Central memory CD8-positive, alpha-beta T cell (primary cell): ENCODE measurements around the gene GRWD1.

Source experiments
- ATAC-seq: fragments of 150-1000 bp; cut with Tn5 transposase; replicated peaks from 2 replicates; pipeline ENCODE4 v1.10.0; 2022; ENCODE audit warnings: mild to moderate bottlenecking, moderate FRiP score, moderate number of reproducible peaks; ENCODE audit not compliant: poor library complexity, severe bottlenecking; ENCODE audit errors: extremely low read depth
- DNase-seq, 2 donors: peaks; one replicate each; pipeline ENCODE4 v3.0.0; 2021; ENCODE audit warnings: low spot score in 2 of 2
- H3K27ac Mint-ChIP-seq: one replicate; pipeline ENCODE4 v1.8.0; 2022; ENCODE audit warnings: low read depth, mild to moderate bottlenecking, moderate library complexity, mixed read lengths
- H3K27me3 Mint-ChIP-seq: one replicate; pipeline ENCODE4 v1.8.0; 2022; ENCODE audit warnings: mixed read lengths
- H3K36me3 Mint-ChIP-seq: one replicate; pipeline ENCODE4 v1.8.0; 2022; ENCODE audit warnings: mild to moderate bottlenecking, moderate library complexity, mixed read lengths; ENCODE audit not compliant: insufficient read depth
- H3K4me1 Mint-ChIP-seq: one replicate; pipeline ENCODE4 v1.8.0; 2022; ENCODE audit warnings: mixed read lengths
- H3K4me3 Mint-ChIP-seq: one replicate; pipeline ENCODE4 v1.8.0; 2022; ENCODE audit warnings: mild to moderate bottlenecking, moderate library complexity, mixed read lengths
- H3K9me3 Mint-ChIP-seq: one replicate; pipeline ENCODE4 v1.8.0; 2022; ENCODE audit warnings: mixed read lengths

The GRWD1 gene

DNA sequence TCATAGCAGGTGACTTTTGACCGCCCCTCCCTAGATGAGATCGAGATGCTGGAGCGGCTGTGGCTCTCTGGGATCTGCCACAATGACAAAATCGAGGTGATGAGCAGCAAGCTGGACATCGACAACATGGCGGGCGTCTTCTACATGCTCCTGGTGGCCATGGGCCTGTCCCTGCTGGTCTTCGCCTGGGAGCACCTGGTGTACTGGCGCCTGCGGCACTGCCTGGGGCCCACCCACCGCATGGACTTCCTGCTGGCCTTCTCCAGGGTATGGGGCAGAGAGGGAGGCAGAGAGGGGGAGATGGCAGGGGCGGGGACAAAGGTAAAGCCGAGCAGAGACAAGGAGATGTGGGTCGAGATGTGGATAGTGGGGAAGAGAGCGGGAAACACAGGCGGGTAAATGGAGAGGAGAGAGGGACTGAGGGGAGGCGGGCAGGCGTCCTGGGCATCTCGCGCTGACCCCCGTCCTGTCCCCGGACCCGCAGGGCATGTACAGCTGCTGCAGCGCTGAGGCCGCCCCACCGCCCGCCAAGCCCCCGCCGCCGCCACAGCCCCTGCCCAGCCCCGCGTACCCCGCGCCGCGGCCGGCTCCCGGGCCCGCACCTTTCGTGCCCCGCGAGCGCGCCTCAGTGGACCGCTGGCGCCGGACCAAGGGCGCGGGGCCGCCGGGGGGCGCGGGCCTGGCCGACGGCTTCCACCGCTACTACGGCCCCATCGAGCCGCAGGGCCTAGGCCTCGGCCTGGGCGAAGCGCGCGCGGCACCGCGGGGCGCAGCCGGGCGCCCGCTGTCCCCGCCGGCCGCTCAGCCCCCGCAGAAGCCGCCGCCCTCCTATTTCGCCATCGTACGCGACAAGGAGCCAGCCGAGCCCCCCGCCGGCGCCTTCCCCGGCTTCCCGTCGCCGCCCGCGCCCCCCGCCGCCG is 3.4 kb upstream of the GRWD1 start:
- Mint-ChIP-seq H3K9me3 (no peaks in the 10 kb centered on the region), H3K27me3 (peaks cover 25% of the 10 kb centered on the region), H3K4me1 (peaks cover 28% of the 10 kb centered on the region), H3K4me3 (peak overlapping the region; percentile 69), H3K36me3 (peaks cover 19% of the 10 kb centered on the region), H3K27ac (no peak overlapping the region)
- DNase-seq, result no peak
- ATAC-seq, result no peak

- Mint-ChIP-seq H3K9me3 (no peaks in the 10 kb centered on the region), H3K36me3 (peaks cover 24% of the 10 kb centered on the region), H3K4me3 (no peak overlapping the region), H3K27ac (no peak overlapping the region), H3K4me1 (peaks cover 31% of the 10 kb centered on the region), H3K27me3 (peaks cover 18% of the 10 kb centered on the region)
- ATAC-seq, result no peak
- DNase-seq, result no peak
Measured at GRCh38 chr19:48443256-48443655, 2.5 kb upstream of the GRWD1 start.

- peak overlapping the region; percentile 94 for H3K4me3 Mint-ChIP-seq
- H3K36me3 Mint-ChIP-seq, result peaks cover 28% of the 10 kb centered on the region
Measured at GRCh38 chr19:48443731-48444128, 2.1 kb upstream of the GRWD1 start.

GRCh38 chr19:48444129-48444935 is 1.5 kb upstream of the GRWD1 start:
- H3K4me1 Mint-ChIP-seq, result peaks cover 42% of the 10 kb centered on the region
- H3K27me3 Mint-ChIP-seq, result peaks cover 18% of the 10 kb centered on the region
- ATAC-seq (no peak), DNase-seq (no peak)
- H3K4me3 Mint-ChIP-seq, result peak overlapping the region; percentile 94
- no peak overlapping the region for H3K27ac Mint-ChIP-seq
- peaks cover 32% of the 10 kb centered on the region for H3K36me3 Mint-ChIP-seq
- H3K9me3 Mint-ChIP-seq, result no peaks in the 10 kb centered on the region

More at GRCh38 chr19:48443731-48444128, 2.1 kb upstream of the GRWD1 start:
- DNase-seq (no peak), ATAC-seq (no peak)
- Mint-ChIP-seq H3K4me1 (peaks cover 36% of the 10 kb centered on the region), H3K27me3 (peaks cover 18% of the 10 kb centered on the region), H3K27ac (no peak overlapping the region), H3K9me3 (no peaks in the 10 kb centered on the region)

DNA sequence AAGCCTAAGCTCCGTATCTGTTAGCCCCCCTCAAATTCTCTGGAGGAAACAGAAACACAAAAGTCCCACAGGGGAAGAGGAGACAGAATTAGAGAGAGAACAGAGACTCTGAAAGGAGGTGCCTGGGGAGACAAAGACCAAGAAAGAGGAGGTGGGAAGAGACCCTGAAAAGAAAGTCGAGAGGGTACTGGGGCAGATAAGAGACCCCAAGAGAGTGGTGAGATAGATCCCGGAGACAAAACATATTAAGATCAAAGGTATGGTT is 915 bp upstream of the GRWD1 start:
- ATAC-seq, result no peak
- Mint-ChIP-seq H3K4me3 (peak overlapping the region; percentile 94), H3K27me3 (peaks cover 18% of the 10 kb centered on the region), H3K9me3 (no peaks in the 10 kb centered on the region), H3K36me3 (peaks cover 35% of the 10 kb centered on the region), H3K4me1 (peaks cover 42% of the 10 kb centered on the region), H3K27ac (no peak overlapping the region)
- DNase-seq, result no peak

DNA sequence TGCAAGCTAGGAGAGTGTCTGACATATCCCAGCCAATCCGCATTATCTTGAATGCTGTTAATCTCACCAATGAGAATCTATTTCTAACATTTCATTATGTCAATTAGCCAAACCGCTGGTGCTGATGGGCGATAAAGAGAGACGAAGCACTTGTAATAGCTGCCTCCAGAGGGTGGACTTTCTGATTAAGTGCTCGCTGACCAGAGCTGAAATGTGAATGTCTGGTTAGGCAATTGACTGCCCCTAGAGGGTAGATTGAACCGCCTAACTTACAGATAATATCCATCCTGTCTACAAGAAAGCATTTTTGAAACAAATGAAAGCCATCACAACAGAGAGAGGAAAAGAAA is 552 bp upstream of the GRWD1 start:
- peak overlapping the region; percentile 94 for H3K4me3 Mint-ChIP-seq
- peak overlapping the region; percentile 95 for H3K27ac Mint-ChIP-seq
- no peak for DNase-seq
- peaks cover 42% of the 10 kb centered on the region for H3K4me1 Mint-ChIP-seq
- no peaks in the 10 kb centered on the region for H3K9me3 Mint-ChIP-seq
- H3K36me3 Mint-ChIP-seq, result peaks cover 38% of the 10 kb centered on the region
- H3K27me3 Mint-ChIP-seq, result peaks cover 18% of the 10 kb centered on the region
- ATAC-seq, result peak; percentile 40

DNA sequence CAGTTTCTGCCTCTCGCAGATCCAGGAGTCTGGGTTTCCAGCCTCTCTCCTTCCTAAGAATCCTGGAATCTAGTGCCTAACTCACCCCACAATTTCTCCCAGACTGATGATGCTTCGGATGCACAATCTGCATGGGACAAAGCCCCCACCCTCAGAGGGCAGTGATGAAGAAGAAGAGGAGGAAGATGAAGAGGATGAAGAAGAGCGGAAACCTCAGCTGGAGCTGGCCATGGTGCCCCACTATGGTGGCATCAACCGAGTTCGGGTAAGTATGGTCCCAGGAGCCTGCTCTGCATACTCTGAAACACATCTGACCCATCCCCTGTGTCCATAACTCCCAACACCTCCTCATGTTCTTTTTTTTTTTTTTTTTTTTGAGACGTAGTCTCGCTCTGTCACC is 796 bp downstream of the GRWD1 start:
- H3K4me3 Mint-ChIP-seq, result peak overlapping the region; percentile 94
- DNase-seq (no peak), ATAC-seq (no peak)
- peaks cover 48% of the 10 kb centered on the region for H3K36me3 Mint-ChIP-seq
- peak overlapping the region; percentile 95 for H3K27ac Mint-ChIP-seq
- H3K9me3 Mint-ChIP-seq, result no peaks in the 10 kb centered on the region
- H3K4me1 Mint-ChIP-seq, result peaks cover 40% of the 10 kb centered on the region
- H3K27me3 Mint-ChIP-seq, result peaks cover 15% of the 10 kb centered on the region

DNA sequence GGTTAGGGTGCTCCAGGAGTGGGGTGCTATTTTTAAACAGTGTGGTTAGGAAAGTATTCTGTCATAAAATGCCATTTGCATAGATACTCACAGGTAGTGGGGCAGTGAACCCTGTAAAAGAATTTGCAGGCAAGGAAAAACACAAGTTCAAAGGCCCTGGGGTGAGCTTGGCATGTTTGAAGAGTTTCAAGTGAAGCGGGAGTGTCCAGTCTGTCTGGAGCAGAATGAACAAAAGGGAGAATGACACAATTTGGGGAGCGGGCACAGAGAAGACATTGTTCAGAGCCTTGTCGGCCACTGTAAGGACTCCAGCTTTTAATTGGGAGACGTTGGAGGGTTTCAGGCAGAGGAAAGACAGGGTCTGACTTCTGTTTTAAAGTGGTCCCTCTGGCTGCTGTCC is 2.8 kb downstream of the GRWD1 start:
- Mint-ChIP-seq H3K9me3 (no peaks in the 10 kb centered on the region), H3K36me3 (peaks cover 61% of the 10 kb centered on the region), H3K4me3 (no peak overlapping the region), H3K27ac (no peak overlapping the region), H3K27me3 (peaks cover 7% of the 10 kb centered on the region), H3K4me1 (peaks cover 33% of the 10 kb centered on the region)
- DNase-seq (no peak), ATAC-seq (no peak)

GRCh38 chr19:48450441-48450840 is 4.7 kb downstream of the GRWD1 start:
- ATAC-seq, result no peak
- no peak for DNase-seq
- Mint-ChIP-seq H3K27ac (no peak overlapping the region), H3K36me3 (peaks cover 61% of the 10 kb centered on the region), H3K9me3 (no peaks in the 10 kb centered on the region), H3K27me3 (no peaks in the 10 kb centered on the region), H3K4me3 (no peak overlapping the region), H3K4me1 (peaks cover 28% of the 10 kb centered on the region)

- Mint-ChIP-seq H3K27me3 (no peaks in the 10 kb centered on the region), H3K4me3 (no peak overlapping the region), H3K27ac (peak overlapping the region; percentile 46), H3K36me3 (peaks cover 58% of the 10 kb centered on the region), H3K9me3 (no peaks in the 10 kb centered on the region), H3K4me1 (peaks cover 24% of the 10 kb centered on the region)
- DNase-seq, result no peak
- ATAC-seq, result no peak
Measured at GRCh38 chr19:48450863-48451262, 5.1 kb downstream of the GRWD1 start.

- no peak for ATAC-seq
- Mint-ChIP-seq H3K27ac (peak overlapping the region; percentile 46), H3K36me3 (peaks cover 51% of the 10 kb centered on the region), H3K4me3 (no peak overlapping the region), H3K4me1 (peaks cover 22% of the 10 kb centered on the region), H3K9me3 (no peaks in the 10 kb centered on the region), H3K27me3 (no peaks in the 10 kb centered on the region)
- no peak for DNase-seq
Measured at GRCh38 chr19:48451624-48452023, 5.8 kb downstream of the GRWD1 start.

DNA sequence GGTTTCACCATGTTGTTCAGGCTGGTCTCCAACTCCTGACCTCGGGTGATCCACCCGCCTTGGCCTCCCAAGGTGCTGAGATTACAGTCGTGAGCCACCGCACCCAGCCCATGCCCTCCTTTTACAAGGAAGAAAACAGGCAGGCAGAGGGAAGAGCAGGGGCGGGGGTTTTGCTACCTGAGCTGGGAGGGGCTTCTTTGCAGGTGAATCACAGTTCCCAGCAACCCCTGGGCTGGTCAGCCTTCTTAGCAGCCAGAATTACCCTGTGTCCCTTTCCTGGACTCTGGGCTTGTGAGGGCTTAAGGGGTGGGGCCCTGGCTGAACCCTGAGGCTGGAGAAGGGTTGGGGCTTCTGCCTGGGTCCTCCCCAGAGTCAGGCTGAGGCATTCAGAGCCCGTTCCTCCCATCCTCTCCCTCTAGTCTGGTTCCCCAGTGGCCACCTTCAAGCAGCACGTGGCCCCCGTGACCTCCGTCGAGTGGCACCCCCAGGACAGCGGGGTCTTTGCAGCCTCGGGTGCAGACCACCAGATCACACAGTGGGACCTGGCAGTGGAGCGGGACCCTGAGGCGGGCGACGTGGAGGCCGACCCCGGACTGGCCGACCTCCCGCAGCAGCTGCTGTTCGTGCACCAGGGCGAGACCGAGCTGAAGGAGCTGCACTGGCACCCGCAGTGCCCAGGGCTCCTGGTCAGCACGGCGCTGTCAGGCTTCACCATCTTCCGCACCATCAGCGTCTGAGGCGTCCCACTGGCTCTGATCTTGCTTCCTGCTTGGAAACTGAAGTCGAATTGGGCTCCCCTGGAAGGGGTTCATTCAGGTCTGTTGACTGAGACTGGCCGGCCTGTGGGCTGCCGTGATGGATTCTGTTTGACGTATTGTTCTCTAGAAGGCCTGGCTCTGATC is 6.8 kb downstream of the GRWD1 start:
- Mint-ChIP-seq H3K36me3 (peaks cover 48% of the 10 kb centered on the region), H3K27me3 (no peaks in the 10 kb centered on the region), H3K27ac (no peak overlapping the region), H3K4me1 (peaks cover 22% of the 10 kb centered on the region), H3K4me3 (no peak overlapping the region), H3K9me3 (no peaks in the 10 kb centered on the region)
- DNase-seq (no peak), ATAC-seq (no peak)
